Activated naive CD8-positive, alpha-beta T cell (primary cell): ENCODE data around the gene C11orf52.
"Not testable (repeated sequence)": the region's sequence is repeated elsewhere in the genome, so short reads cannot be mapped to it uniquely, and the experiment has no call there.

Source experiments
- H3K27ac Mint-ChIP-seq: one replicate; pipeline ENCODE4 v1.8.0; 2021; ENCODE audit warnings: mixed read lengths
- H3K27me3 Mint-ChIP-seq: one replicate; pipeline ENCODE4 v1.8.0; 2021; ENCODE audit warnings: mixed read lengths
- H3K36me3 Mint-ChIP-seq: one replicate; pipeline ENCODE4 v1.8.0; 2021; ENCODE audit warnings: mixed read lengths
- H3K4me1 Mint-ChIP-seq: one replicate; pipeline ENCODE4 v1.8.0; 2021; ENCODE audit warnings: low read depth, mixed read lengths
- H3K4me3 Mint-ChIP-seq: one replicate; pipeline ENCODE4 v1.8.0; 2021; ENCODE audit warnings: mild to moderate bottlenecking, mixed read lengths
- H3K9me3 Mint-ChIP-seq: one replicate; pipeline ENCODE4 v1.8.0; 2021; ENCODE audit warnings: low read depth, mixed read lengths

Gene C11orf52

DNA sequence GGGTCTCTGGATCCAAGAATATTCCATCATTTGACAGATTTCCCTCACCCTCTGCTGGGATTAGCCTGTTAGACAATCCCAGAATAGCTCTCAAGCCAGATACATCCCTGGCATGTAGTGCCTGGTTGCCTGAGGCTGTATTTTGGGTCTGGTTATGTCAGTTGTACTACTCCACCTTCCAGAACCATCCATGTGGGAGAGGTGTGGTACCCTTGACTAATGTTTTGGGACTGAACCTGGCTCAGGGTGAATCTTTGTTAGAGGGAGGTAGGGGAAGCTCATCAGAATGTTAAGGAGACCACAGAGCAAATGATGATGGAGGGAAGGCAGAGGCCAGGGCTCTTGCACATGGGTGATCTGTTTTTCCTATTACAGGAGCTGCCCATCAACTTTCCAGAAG lies 5.2 kb downstream of the C11orf52 start:
- H3K27me3 Mint-ChIP-seq, result peaks cover 3% of the 10 kb centered on the region
- H3K27ac Mint-ChIP-seq, result peak overlapping the region; percentile 4
- no peaks in the 10 kb centered on the region for H3K9me3 Mint-ChIP-seq
- H3K4me1 Mint-ChIP-seq, result peaks cover 16% of the 10 kb centered on the region
- H3K36me3 Mint-ChIP-seq, result no peaks in the 10 kb centered on the region
- no peak overlapping the region for H3K4me3 Mint-ChIP-seq

DNA sequence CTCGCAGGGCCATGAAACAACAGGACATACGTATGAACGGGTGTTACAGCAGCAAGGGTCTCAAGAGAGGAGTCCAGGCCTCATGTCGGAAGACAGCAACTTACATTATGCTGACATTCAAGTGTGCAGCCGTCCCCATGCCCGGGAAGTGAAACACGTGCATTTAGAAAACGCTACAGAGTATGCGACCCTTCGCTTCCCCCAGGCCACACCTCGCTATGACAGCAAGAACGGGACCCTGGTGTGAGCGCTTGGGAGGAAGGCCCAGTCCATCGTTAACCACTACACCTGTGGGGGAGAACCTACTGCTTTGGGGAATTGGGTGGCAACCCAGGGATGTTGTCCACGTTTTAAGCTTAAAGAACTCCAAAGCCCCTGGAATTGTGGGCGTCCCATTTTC lies 7.2 kb downstream of the C11orf52 start:
- no peak overlapping the region for H3K27ac Mint-ChIP-seq
- H3K4me3 Mint-ChIP-seq, result peak overlapping the region; percentile 87

DNA sequence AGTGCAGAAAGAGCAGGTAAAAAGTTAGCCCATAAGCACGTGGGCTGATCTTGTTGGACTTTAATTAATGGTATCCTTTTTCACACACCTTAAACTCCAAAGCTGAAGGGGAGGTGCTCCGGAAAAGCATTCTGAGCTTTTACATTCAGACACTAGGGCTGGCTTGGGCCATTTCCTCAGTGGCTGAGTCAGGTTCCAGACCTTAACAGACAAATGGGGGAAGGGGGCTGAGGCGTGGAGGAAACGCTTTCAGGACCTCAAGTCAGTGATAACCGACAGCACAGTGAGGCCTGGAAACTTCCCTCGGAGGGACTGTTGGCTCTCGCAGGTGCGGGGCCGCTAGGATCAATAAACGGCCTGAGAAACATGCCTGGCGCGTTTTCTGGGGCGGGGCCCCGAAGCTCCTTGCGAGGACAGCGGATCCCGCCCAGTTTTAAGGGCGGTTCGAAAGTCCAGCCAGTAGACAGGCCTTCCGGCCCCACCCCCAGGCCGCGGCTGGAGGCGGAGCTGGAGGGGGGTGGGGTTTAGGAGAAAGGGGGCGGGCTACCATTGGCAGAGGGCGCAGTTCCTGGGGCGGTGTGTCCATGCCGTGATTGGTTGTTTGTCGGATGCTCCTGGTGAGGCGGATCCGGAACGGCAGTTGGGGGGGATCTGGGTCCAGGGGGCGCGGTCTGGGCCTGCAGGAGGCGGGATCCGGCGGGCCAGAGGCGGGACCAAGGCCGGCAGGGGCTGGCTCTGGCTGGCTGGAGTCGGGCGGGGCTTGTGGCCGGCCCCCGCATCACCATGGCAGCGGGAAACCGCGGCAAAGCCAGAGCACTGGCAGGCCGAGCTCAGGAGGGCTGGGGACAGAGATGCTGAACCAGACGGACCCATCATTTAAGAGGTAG lies 8.0 kb downstream of the C11orf52 start:
- H3K4me3 Mint-ChIP-seq, result peak overlapping the region; percentile 87
- peak overlapping the region; percentile 90 for H3K27ac Mint-ChIP-seq
- peaks cover 19% of the 10 kb centered on the region for H3K4me1 Mint-ChIP-seq
- H3K36me3 Mint-ChIP-seq, result no peaks in the 10 kb centered on the region
- no peaks in the 10 kb centered on the region for H3K9me3 Mint-ChIP-seq
- H3K27me3 Mint-ChIP-seq, result no peaks in the 10 kb centered on the region

More for the DNA sequence above, 7.2 kb downstream of the C11orf52 start:
- Mint-ChIP-seq H3K27me3 (no peaks in the 10 kb centered on the region), H3K4me1 (peaks cover 16% of the 10 kb centered on the region), H3K36me3 (no peaks in the 10 kb centered on the region), H3K9me3 (no peaks in the 10 kb centered on the region)

DNA sequence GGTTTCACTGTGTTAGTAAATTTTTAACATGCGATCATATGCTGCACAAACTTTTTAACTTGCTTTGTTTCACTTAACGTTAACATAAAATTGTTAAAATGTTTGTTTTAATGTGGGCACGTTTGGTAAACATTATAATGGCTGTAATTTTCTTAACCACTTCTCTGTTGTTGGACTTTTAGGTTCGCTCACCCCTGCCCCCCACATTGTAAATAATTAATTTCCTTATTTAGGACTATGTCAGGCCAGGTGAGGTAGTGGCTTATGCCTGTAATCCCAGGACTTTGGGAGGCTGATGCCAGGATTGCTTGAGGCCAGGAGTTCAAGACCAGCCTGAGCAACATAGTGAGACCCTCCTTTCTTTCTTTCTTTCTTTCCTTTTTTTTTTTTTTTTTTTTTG lies 11.8 kb downstream of the C11orf52 start:
- Mint-ChIP-seq H3K27ac (no peak overlapping the region), H3K27me3 (no peaks in the 10 kb centered on the region), H3K9me3 (no peaks in the 10 kb centered on the region), H3K4me3 (no peak overlapping the region), H3K36me3 (no peaks in the 10 kb centered on the region), H3K4me1 (peaks cover 42% of the 10 kb centered on the region)

DNA sequence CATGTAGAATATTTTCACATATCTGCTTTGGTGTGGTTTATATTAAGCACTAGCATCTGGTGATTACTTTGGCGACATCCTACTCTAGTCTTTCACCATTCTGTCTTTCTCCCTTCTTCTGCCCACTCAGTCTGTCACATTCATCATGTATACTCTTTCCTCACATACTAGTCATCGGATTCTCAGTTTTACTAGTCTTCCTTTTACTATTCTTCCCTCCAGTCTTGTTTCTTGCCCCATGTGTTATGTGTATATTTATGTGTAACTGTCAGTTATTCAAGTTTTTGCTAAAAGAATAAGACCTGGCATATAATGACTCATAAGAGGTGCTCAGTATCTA lies 13.9 kb downstream of the C11orf52 start:
- H3K4me1 Mint-ChIP-seq, result peaks cover 39% of the 10 kb centered on the region
- H3K4me3 Mint-ChIP-seq, result peak overlapping the region; percentile 8
- peak overlapping the region; percentile 82 for H3K27ac Mint-ChIP-seq
- H3K36me3 Mint-ChIP-seq, result no peaks in the 10 kb centered on the region
- no peaks in the 10 kb centered on the region for H3K27me3 Mint-ChIP-seq
- H3K9me3 Mint-ChIP-seq, result no peaks in the 10 kb centered on the region

DNA sequence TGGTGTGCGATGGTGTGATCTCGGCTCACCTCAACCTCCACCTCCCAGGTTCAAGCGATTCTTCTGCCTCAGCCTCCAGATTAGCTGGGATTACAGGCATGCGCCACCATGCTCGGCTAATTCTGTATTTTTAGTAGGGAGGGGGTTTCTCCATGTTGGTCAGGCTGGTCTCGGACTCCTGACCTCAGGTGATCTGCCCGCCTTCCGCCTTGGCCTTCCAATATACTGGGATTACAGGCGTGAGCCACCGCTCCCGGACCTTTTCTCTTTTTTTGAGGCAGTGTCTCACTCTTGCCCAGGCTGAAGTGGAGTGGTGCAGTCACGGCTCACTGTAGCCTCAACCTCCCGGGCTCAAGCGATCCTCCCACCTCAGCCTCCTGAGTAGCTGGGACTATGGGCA lies 14.5 kb downstream of the C11orf52 start:
- H3K4me1 Mint-ChIP-seq, result peaks cover 44% of the 10 kb centered on the region
- H3K36me3 Mint-ChIP-seq, H3K4me3 Mint-ChIP-seq, H3K9me3 Mint-ChIP-seq, H3K27me3 Mint-ChIP-seq: not testable (repeated sequence)
- peak overlapping the region; percentile 82 for H3K27ac Mint-ChIP-seq

DNA sequence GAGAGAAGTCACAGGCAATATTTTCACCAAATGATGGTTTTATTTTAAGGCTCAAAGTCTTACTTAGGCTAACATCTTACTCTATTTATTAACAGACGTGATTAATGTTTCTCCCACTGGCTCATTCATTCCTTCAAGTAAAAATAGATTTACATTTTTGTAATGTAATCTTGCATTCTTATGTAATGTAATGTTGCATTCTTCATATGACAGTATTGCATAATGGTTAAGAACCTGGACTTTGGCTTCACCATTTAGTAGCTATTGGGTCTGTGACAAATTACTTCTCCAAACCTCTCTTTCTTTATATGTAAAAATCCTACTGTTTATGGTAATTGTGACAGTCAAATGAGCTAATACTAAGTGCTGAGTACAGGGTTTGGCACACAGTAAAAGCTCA lies 15.2 kb downstream of the C11orf52 start:
- peaks cover 2% of the 10 kb centered on the region for H3K36me3 Mint-ChIP-seq
- H3K4me3 Mint-ChIP-seq, result no peak overlapping the region
- no peaks in the 10 kb centered on the region for H3K9me3 Mint-ChIP-seq
- H3K4me1 Mint-ChIP-seq, result peaks cover 51% of the 10 kb centered on the region
- no peaks in the 10 kb centered on the region for H3K27me3 Mint-ChIP-seq
- H3K27ac Mint-ChIP-seq, result peak overlapping the region; percentile 66

DNA sequence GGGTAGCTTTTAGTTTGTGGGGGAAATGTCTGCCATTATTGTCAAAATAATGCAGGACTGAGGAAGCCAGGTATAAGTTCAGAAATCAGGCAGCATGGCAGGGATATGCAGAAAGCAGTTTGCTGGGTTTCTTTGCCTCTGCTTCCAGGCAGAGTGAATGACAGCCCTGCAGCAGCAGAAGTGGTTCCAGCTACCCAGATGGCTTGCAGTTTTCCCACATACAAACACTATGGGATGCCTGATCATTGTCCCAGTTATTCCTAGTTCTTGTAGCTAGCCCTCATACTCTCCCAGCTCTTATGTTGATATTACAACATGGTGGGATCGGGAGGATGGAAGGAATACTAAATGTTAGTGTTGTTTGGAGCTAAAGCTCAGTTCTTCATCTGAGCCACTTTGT lies 15.6 kb downstream of the C11orf52 start:
- Mint-ChIP-seq H3K36me3 (peaks cover 2% of the 10 kb centered on the region), H3K27ac (peak overlapping the region; percentile 98), H3K4me1 (peaks cover 55% of the 10 kb centered on the region), H3K27me3 (no peaks in the 10 kb centered on the region), H3K9me3 (no peaks in the 10 kb centered on the region), H3K4me3 (no peak overlapping the region)

DNA sequence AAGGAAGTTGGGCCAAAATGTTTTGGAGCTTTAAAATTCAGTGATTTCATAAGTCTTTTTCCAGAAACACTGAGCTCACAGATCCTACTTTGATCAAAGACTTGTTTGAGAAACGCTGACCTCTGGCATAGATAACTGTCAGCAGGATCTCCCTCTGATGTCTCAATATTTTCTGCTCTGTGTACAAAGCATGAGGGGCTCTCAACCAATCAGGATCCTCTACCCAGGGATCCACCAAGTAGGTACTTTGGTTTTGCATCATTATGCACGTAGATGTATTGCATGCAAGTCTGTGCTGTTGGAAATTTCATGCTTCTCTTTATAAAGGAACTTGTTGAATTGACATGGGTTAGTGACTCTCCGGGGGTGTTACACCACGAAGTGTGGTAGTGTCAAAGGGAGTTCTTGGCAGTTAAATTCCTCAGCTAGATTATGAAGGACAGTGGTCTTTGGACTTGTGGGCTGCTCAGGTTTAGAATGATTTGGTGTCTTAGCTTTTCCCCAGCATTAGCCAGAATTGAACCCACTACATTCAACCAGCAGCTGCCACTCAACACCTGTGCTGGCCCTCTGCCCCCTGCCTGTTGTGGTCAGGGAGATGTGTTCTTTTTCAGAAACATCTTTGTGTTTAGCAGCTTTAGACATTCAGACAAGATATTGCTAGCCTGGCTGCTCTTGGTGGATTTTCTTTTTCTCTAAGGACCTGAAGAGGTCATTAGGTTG lies 16.8 kb downstream of the C11orf52 start:
- H3K27ac Mint-ChIP-seq, result peak overlapping the region; percentile 98
- no peaks in the 10 kb centered on the region for H3K27me3 Mint-ChIP-seq
- peak overlapping the region; percentile 88 for H3K4me3 Mint-ChIP-seq
- H3K9me3 Mint-ChIP-seq, result no peaks in the 10 kb centered on the region
- H3K4me1 Mint-ChIP-seq, result peaks cover 61% of the 10 kb centered on the region
- peaks cover 4% of the 10 kb centered on the region for H3K36me3 Mint-ChIP-seq

DNA sequence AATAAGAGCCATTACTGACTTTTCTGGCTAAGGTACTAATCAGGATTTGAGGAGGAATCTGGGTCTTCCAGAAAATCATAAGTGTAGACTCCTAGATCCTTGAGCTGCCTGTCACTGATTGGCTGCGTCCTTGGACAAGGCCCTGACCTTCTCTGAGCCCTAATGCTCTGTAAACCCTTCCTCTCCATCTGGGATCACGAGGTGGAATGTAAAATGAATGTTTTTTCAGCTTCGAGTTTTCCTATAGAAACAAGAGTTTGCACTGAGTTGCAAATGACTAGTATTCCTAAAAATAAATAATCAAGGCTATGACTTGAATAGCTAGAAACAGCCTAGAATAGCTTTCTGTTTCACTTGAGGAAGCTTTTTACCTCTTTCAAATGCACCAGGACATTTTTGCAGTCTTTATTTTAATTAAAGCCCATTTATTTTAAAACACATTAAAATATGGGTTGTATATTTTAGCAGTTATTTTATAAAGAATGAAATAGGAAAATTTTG lies 17.4 kb downstream of the C11orf52 start:
- Mint-ChIP-seq H3K4me3 (peak overlapping the region; percentile 88), H3K36me3 (peaks cover 8% of the 10 kb centered on the region), H3K27me3 (no peaks in the 10 kb centered on the region), H3K9me3 (no peaks in the 10 kb centered on the region), H3K4me1 (peaks cover 66% of the 10 kb centered on the region), H3K27ac (peak overlapping the region; percentile 98)

DNA sequence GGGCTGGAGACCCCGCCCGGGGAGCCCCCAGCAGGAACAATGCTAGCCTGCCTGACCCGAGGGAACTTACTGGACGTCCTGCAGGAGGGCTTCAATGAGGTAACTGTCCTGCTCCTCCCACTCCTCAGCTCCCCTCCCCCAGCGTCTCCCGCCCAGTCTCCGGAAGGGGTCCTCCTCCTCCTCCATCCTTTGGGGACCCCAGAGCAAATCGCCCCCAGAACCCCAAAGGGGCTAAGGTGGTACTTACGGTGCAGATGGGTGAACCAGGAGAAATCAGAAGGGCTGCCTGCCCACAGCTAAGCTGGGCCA lies 18.7 kb downstream of the C11orf52 start:
- Mint-ChIP-seq H3K36me3 (peaks cover 8% of the 10 kb centered on the region), H3K27ac (peak overlapping the region; percentile 98), H3K4me3 (peak overlapping the region; percentile 94), H3K9me3 (no peaks in the 10 kb centered on the region), H3K4me1 (peaks cover 63% of the 10 kb centered on the region), H3K27me3 (no peaks in the 10 kb centered on the region)

DNA sequence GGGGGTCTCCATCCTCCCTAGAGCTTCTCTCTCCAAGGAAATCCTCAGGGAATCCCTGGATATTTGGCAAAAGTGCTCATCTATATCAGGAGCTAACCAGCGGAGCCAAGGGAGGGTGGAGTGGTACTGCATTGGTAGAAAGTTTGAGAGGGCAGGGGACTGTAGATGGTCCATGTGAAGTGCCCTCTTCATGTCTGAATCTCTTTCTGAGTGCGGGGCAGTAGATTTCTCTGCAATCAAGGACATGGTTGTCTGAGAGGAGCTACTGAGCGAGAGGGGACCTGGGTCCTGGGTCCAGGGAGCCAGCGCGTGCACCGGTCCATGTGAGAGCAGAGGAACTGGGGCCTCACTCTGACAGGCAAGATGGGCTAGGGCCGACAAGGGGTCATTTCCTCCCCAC lies 19.1 kb downstream of the C11orf52 start:
- Mint-ChIP-seq H3K27ac (peak overlapping the region; percentile 98), H3K36me3 (peaks cover 8% of the 10 kb centered on the region), H3K4me3 (peak overlapping the region; percentile 94), H3K4me1 (peaks cover 62% of the 10 kb centered on the region), H3K9me3 (no peaks in the 10 kb centered on the region), H3K27me3 (no peaks in the 10 kb centered on the region)

DNA sequence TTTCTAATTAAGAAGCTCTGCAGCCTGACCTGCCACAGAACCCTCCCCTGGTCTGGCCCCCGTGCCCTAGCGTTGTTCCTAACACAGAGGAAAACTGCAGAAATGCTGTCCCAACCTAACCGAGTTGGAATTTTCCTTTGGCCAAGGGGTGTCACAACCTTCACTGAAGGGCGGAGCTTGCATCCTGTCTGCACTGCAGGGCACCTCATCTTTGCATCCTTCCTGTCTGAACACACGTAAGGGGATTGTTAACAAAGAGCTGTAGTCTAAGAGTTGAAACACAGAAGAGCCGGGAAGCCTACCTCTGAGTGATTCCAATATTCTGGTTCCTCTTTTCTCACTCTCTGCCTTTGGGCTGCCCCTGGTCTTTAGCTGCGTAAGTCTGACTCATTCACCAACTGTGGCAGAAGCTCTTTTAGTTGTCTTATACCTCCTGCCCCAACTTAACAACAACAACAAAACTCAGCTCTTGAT lies 20.0 kb downstream of the C11orf52 start:
- Mint-ChIP-seq H3K9me3 (no peaks in the 10 kb centered on the region), H3K36me3 (peaks cover 8% of the 10 kb centered on the region), H3K4me1 (peaks cover 60% of the 10 kb centered on the region), H3K4me3 (peak overlapping the region; percentile 94), H3K27me3 (no peaks in the 10 kb centered on the region), H3K27ac (peak overlapping the region; percentile 98)

DNA sequence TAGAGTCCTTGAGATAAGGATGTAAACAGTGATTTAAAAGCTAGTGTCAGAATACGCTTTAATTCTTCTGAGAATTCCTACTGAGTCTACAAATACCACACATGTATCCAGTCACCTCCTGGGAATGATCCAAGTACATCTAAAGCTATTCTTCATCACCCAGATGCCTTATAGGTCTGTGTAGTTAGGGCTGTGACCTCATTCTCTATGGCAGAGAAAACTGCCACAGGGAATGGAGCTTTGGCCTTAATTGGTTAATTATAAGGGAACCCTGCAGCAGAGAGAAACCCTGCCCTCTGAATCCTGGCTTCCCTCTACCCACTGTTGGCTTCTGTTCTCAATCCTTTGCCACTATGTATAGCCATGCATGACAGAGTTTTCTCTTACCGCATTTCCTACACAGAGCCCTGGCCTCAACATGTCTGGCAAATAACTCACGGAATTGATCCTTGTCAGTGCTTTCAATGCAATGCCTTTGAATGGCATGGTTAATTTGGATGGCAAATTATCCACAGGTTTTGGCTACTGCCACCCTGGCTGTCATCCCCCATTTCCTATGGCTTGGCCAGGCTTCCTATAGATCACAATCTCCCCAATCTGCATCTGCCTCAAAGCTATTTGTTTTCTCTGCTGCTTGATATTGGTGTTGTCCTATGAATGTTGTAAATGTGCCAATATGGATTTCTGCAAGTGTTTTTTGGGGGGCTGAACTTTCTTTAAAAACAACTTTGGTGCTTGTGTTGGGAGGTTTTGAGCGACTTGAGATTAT lies 21.3 kb downstream of the C11orf52 start:
- H3K4me1 Mint-ChIP-seq, result peaks cover 64% of the 10 kb centered on the region
- peak overlapping the region; percentile 18 for H3K4me3 Mint-ChIP-seq
- H3K9me3 Mint-ChIP-seq, result no peaks in the 10 kb centered on the region
- H3K27ac Mint-ChIP-seq, result peak overlapping the region; percentile 54
- peaks cover 11% of the 10 kb centered on the region for H3K36me3 Mint-ChIP-seq
- H3K27me3 Mint-ChIP-seq, result no peaks in the 10 kb centered on the region

DNA sequence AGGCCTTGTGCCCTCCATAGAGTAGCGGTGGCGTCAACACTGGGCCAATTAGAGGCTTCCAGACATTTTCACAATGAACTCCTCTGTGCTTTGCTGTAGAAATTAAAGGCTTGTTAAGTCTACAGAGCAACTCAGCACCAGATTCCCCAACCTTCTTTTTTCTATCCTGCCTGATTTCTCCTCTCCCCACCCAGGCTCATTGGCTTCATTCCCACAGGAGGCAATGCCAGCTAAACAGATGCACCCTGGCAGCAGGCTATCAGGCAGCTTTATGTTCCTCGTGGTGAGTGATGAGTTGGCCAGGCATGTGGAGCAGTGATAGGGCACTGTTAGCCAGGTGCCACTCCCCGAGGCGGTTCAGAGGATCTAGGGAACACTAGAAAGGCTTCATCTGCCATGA lies 23.2 kb downstream of the C11orf52 start:
- H3K9me3 Mint-ChIP-seq, result no peaks in the 10 kb centered on the region
- H3K36me3 Mint-ChIP-seq, result peaks cover 11% of the 10 kb centered on the region
- H3K4me3 Mint-ChIP-seq, result no peak overlapping the region
- no peaks in the 10 kb centered on the region for H3K27me3 Mint-ChIP-seq
- peak overlapping the region; percentile 81 for H3K27ac Mint-ChIP-seq
- peaks cover 54% of the 10 kb centered on the region for H3K4me1 Mint-ChIP-seq
